Aorta (tissue), 5 donors: ENCODE results near the gene ZEB2. TPM values are rescaled to one million over a fixed set of nuclear protein-coding genes. Genes with fewer than 3 reads are reported as not detected.

Source experiments
- ATAC-seq: fragments of 200-7000 bp; cut with Tn5 transposase; one replicate; pipeline ENCODE4 v1.9.1; 2022; ENCODE audit warnings: moderate library complexity; ENCODE audit not compliant: low FRiP score
- DNase-seq, 2 donors: peaks; one replicate each; pipeline ENCODE4 v3.0.0-alpha.2; 2020
- H3K27ac ChIP-seq, 2 donors: one replicate each; pipeline ENCODE4 v1.5.1; 2013; ENCODE audit warnings: low read length in 2 of 2, mild to moderate bottlenecking in 2 of 2, moderate library complexity in 2 of 2, control low read depth in 1 of 2, inconsistent platforms in 1 of 2, low read depth in 1 of 2
- H3K27me3 ChIP-seq, 2 donors: one replicate each; pipeline ENCODE4 v1.6.1; 2013; ENCODE audit warnings: control low read depth in 1 of 2, low read length in 1 of 2, mild to moderate bottlenecking in 1 of 2, moderate library complexity in 1 of 2; ENCODE audit not compliant: insufficient read depth in 2 of 2, control insufficient read depth in 1 of 2
- H3K36me3 ChIP-seq, 2 donors: one replicate each; pipeline ENCODE4 v1.6.1; 2013; ENCODE audit warnings: control low read depth in 1 of 2, low read length in 1 of 2, mild to moderate bottlenecking in 1 of 2; ENCODE audit not compliant: insufficient read depth in 2 of 2, control insufficient read depth in 1 of 2
- H3K4me1 ChIP-seq, 2 donors: one replicate each; pipeline ENCODE4 v1.6.1; 2013; ENCODE audit warnings: low read length in 2 of 2, control low read depth in 1 of 2, mild to moderate bottlenecking in 1 of 2, moderate library complexity in 1 of 2; ENCODE audit not compliant: insufficient read depth in 2 of 2, control insufficient read depth in 1 of 2
- H3K4me3 ChIP-seq, 2 donors: one replicate each; pipeline ENCODE4 v1.5.1; 2013; ENCODE audit warnings: low read length in 2 of 2, control low read depth in 1 of 2, mild to moderate bottlenecking in 1 of 2
- H3K9me3 ChIP-seq: one replicate; pipeline ENCODE4 v1.6.1; 2013; ENCODE audit warnings: mild to moderate bottlenecking, low read length; ENCODE audit not compliant: control insufficient read depth
- WGBS, 2 donors: extraction: QIAGEN DNeasy Blood & Tissue Kit; methylation state at CpG; one replicate each; pipeline ENCODE4 v1.1.7; 2013; 5-methylcytosine and 5-hydroxymethylcytosine counted together
- intact Hi-C, 2 donors: fragments of 100-400 bp; cut with DNase I; formaldehyde crosslinking; loops; one replicate each; pipeline versions ENCODE4 v1.14.2 to v1.15.0; 2022
- polyA plus RNA-seq, 2 donors: library from polyadenylated mRNA; stranded (reverse); fragments of 200-250 nt; gene quantifications; one replicate each; pipeline ENCODE4 v1.2.3, GENCODE V29; 2013
- total RNA-seq, 2 donors: library from RNA; stranded (reverse); fragmentation: NEBNext Ultra II Directional; extraction: Animal tissue kit (Norgen Biotek cat#: 25700); gene quantifications; one replicate each; pipeline ENCODE4 v1.2.1, GENCODE V29; 2021
- donor health status: healthy with polysubstance abuse.
- donor health status: Bipolar disorder and iron deficiency.
- donor health status: DM: no; HTN: no; CAD: no.
- donor health status: DM: no; HTN: no; CAD: no.
- donor health status: DM: yes; HTN: yes; CAD: no.

Gene ZEB2
- total and polyA plus RNA-seq, 4 donors: 38.7 to 301 (median 121) TPM

- H3K36me3 ChIP-seq: peaks cover 0 to 7% of the 10 kb centered on the region in 2 donors
- intact Hi-C loops: loop anchor here in 1 of 2 donors (10.0 kb wide), 1 partner anchor 87 kb away; a partner anchor contains a TSS
- WGBS, 2 donors: 95 to 96% methylated on average over 1 of the region's 1 CpG
Observed at GRCh38 chr2:144421606-144422510, 98.1 kb downstream of the ZEB2 start.

GRCh38 chr2:144419218-144419617 lies 100.7 kb downstream of the ZEB2 start:
- Histone ChIP-seq H3K27ac (no peak overlapping the region), H3K36me3 (peaks cover 0 to 7% of the 10 kb centered on the region in 2 donors), H3K27me3 (no peaks in the 10 kb centered on the region), H3K4me1 (no peaks in the 10 kb centered on the region), H3K4me3 (no peak overlapping the region), H3K9me3 (no peaks in the 10 kb centered on the region)
- DNase-seq (no peak), ATAC-seq (no peak)
- intact Hi-C loops: no loop called here
- WGBS, 2 donors: 89 to 92% methylated on average over 3 of the region's 3 CpGs

More at GRCh38 chr2:144421606-144422510, 98.1 kb downstream of the ZEB2 start:
- no peak for ATAC-seq
- DNase-seq: no peak
- H3K27ac ChIP-seq: no peak overlapping the region
- H3K4me3 ChIP-seq: no peak overlapping the region
- no peaks in the 10 kb centered on the region for H3K27me3 ChIP-seq
- H3K4me1 ChIP-seq: no peaks in the 10 kb centered on the region
- no peaks in the 10 kb centered on the region for H3K9me3 ChIP-seq

DNA sequence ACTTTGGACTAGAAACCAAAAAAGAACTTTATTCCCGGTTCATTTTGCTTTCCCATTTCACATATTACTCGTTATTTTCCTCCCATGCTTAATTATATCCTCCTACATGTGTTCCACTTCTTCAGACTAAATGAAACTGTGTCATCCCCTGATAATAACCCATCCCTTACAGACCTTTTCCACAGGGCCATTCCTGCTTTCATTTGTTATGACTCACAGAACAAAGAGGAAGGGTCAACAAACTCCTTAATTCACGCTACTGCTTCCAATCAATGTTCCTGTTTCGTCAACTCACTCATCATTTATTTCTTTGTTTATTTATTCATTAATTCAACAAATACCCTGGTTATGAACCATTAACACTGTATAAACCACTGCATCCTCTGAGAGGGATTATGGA lies 104.5 kb downstream of the ZEB2 start:
- peaks cover 2% of the 10 kb centered on the region in 2 donors for H3K4me1 ChIP-seq
- no peak overlapping the region for H3K4me3 ChIP-seq
- no peak overlapping the region for H3K27ac ChIP-seq
- H3K9me3 ChIP-seq: no peaks in the 10 kb centered on the region
- 94 to 95% methylated on average over 4 of the region's 4 CpGs for WGBS, 2 donors
- H3K27me3 ChIP-seq: no peaks in the 10 kb centered on the region
- ATAC-seq (no peak), DNase-seq (no peak)
- intact Hi-C loops: no loop called here
- peaks cover 0 to 3% of the 10 kb centered on the region in 2 donors for H3K36me3 ChIP-seq

DNA sequence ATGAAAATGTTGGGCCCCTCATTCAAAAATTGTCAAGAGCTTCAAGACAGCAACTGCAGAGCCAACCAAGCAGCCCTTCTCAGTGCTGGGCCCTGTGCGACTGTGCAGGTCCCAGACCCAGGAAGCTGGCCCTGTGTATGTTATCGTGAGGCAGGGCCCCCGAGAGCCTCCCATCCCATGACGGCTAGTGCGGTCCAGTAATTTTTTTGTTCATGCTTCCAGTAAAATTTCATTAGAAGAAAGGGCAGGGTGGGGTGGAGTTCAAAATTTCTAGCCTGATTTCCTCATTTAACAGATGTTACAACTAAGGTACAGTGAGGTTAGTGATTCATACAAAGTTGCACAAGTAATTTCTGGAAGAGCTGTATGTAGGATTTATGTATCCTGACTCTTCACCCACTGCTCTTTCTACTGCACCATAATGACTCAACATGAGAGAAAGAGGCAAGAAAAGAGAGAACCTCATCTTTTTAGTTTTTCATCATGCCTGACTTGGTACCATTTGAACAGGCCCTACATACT lies 105.5 kb downstream of the ZEB2 start:
- Histone ChIP-seq H3K4me3 (no peak overlapping the region), H3K4me1 (peaks cover 2% of the 10 kb centered on the region in 2 donors), H3K27ac (no peak overlapping the region), H3K27me3 (no peaks in the 10 kb centered on the region), H3K9me3 (no peaks in the 10 kb centered on the region), H3K36me3 (peaks cover 0 to 3% of the 10 kb centered on the region in 2 donors)
- ATAC-seq (peak; percentile 50), DNase-seq (peak; percentile 56 to 65)
- 93 to 96% methylated on average over 5 of the region's 5 CpGs for WGBS, 2 donors
- intact Hi-C loops: no loop called here

DNA sequence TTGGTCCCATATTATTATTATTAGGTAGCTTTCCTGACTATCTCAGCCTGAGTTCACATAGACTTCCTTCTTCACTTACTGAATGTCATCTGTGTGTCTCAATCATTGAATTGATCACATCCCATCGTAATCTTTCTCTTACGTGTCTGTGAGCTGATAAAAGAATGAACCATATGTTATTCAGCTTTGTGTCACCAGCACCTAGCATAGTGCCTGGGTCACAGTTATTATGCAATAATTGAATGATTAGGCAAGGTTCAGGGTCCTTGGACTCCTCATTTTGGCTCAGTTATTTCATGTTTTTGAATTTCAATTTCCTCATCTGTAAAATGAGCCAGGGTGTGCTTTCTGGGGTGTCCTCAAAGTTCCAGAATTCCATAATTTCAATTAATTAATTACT lies 107.2 kb downstream of the ZEB2 start:
- 96 to 97% methylated on average over 2 of the region's 2 CpGs for WGBS, 2 donors
- Histone ChIP-seq H3K4me1 (peaks cover 2% of the 10 kb centered on the region in 2 donors), H3K9me3 (no peaks in the 10 kb centered on the region), H3K4me3 (no peak overlapping the region), H3K36me3 (peaks cover 0 to 2% of the 10 kb centered on the region in 2 donors), H3K27me3 (no peaks in the 10 kb centered on the region), H3K27ac (no peak overlapping the region)
- intact Hi-C loops: no loop called here
- DNase-seq (no peak), ATAC-seq (no peak)

GRCh38 chr2:144411473-144411872 lies 108.4 kb downstream of the ZEB2 start:
- Histone ChIP-seq H3K27me3 (no peaks in the 10 kb centered on the region), H3K4me1 (peaks cover 2% of the 10 kb centered on the region in 2 donors), H3K27ac (no peak overlapping the region), H3K36me3 (peaks cover 0 to 2% of the 10 kb centered on the region in 2 donors), H3K9me3 (no peaks in the 10 kb centered on the region), H3K4me3 (no peak overlapping the region)
- intact Hi-C loops: no loop called here
- DNase-seq (no peak), ATAC-seq (no peak)
- WGBS, 2 donors: 80 to 82% methylated on average over 7 of the region's 7 CpGs

DNA sequence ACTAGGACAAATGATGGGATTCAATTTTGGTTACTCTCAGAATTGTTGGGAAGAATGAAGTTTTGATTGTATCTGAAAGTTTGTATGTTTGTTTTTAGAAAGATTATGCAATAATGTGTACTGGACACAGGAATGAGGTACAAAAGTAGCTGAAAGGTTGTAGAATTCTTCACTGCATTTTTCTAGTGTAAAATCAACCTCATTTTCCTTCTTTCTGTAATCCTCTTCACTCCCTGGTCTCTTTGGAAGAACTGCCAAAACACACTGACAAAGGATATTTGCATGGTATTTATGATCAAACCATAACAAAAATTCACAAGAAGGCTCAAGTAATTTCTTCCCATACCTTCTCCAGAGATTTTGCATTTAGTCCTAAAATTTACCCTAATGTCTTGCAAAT lies 110.7 kb downstream of the ZEB2 start:
- Histone ChIP-seq H3K27ac (no peak overlapping the region), H3K27me3 (no peaks in the 10 kb centered on the region), H3K4me3 (no peak overlapping the region), H3K4me1 (peaks cover 2% of the 10 kb centered on the region in 2 donors), H3K36me3 (peaks cover 0 to 2% of the 10 kb centered on the region in 2 donors), H3K9me3 (no peaks in the 10 kb centered on the region)
- intact Hi-C loops: no loop called here
- ATAC-seq (no peak), DNase-seq (no peak)

- Histone ChIP-seq H3K9me3 (no peaks in the 10 kb centered on the region), H3K27ac (no peak overlapping the region), H3K27me3 (no peaks in the 10 kb centered on the region), H3K4me1 (peaks cover 0 to 2% of the 10 kb centered on the region in 2 donors), H3K4me3 (no peak overlapping the region), H3K36me3 (peaks cover 0 to 2% of the 10 kb centered on the region in 2 donors)
- ATAC-seq: no peak
- intact Hi-C loops: no loop called here
- DNase-seq: no peak
Observed at GRCh38 chr2:144407262-144407661, 112.7 kb downstream of the ZEB2 start.
